Caco-2 (cell line): ENCODE results near the gene DMBT1. TPM values are rescaled to one million over a fixed set of nuclear protein-coding genes. Genes with fewer than 3 reads are reported as not detected.

Experiments used
- BruUV-seq: library from RNA; stranded (reverse); fragments of 400-500 nt; replicated peaks from 2 replicates; lab custom pipeline; 2021; lab: Mats Ljungman, UMichigan
- CTCF ChIA-PET: fragments of 300-600 bp; sonication (Branson Sonifier 250); formaldehyde crosslinking; loops from one replicate; lab custom pipeline; 2022; ENCODE audit warnings: antibody characterized with exemption; lab: Charles Lee
- POLR2A ChIA-PET: fragments of 300-600 bp; sonication (Branson Sonifier 250); formaldehyde crosslinking; loops from one replicate; lab custom pipeline; 2022; ENCODE audit warnings: antibody characterized with exemption; lab: Charles Lee
- DNase-seq, 2 experiments: peaks; one replicate each; pipeline versions ENCODE4 v3.0.0 to v3.0.0-alpha.2; 2020 to 2022
- H3K27me3 ChIP-seq: replicated peaks from 2 replicates; pipeline ENCODE4 v1.6.0; 2011; ENCODE audit warnings: low read length; ENCODE audit not compliant: control insufficient read depth, insufficient read depth
- H3K36me3 ChIP-seq: 2 replicates; pipeline ENCODE4 v1.5.1; 2011; ENCODE audit warnings: low read length; ENCODE audit not compliant: control insufficient read depth, insufficient read depth
- H3K4me1 ChIP-seq: fragments of 250-450 bp; sonication (Bioruptor Pico); 2 replicates; pipeline ENCODE4 v1.5.1; 2020; ENCODE audit warnings: mild to moderate bottlenecking
- H3K4me3 ChIP-seq: 2 replicates; pipeline ENCODE4 v1.5.1; 2011; ENCODE audit warnings: low read depth, mild to moderate bottlenecking, control low read depth, low read length
- H3K9me3 ChIP-seq: fragments of 250-450 bp; sonication (Bioruptor Pico); 2 replicates; pipeline ENCODE4 v1.5.1; 2020; ENCODE audit warnings: mild to moderate bottlenecking, moderate library complexity
- H3K27ac Mint-ChIP-seq: one replicate; pipeline ENCODE4 v1.8.0; 2022; ENCODE audit warnings: mixed read lengths; ENCODE audit not compliant: unreplicated experiment
- H3K27me3 Mint-ChIP-seq: one replicate; pipeline ENCODE4 v1.8.0; 2022; ENCODE audit warnings: mixed read lengths; ENCODE audit not compliant: insufficient read depth, unreplicated experiment
- H3K36me3 Mint-ChIP-seq: one replicate; pipeline ENCODE4 v1.8.0; 2022; ENCODE audit warnings: mild to moderate bottlenecking, mixed read lengths; ENCODE audit not compliant: insufficient read depth, unreplicated experiment
- H3K4me1 Mint-ChIP-seq: one replicate; pipeline ENCODE4 v1.8.0; 2022; ENCODE audit warnings: low read depth, mixed read lengths; ENCODE audit not compliant: unreplicated experiment
- H3K4me3 Mint-ChIP-seq: one replicate; pipeline ENCODE4 v1.8.0; 2022; ENCODE audit warnings: mild to moderate bottlenecking, moderate library complexity, mixed read lengths; ENCODE audit not compliant: unreplicated experiment
- H3K9me3 Mint-ChIP-seq: one replicate; pipeline ENCODE4 v1.8.0; 2022; ENCODE audit warnings: mixed read lengths; ENCODE audit not compliant: unreplicated experiment
- intact Hi-C: fragments of 100-400 bp; cut with micrococcal nuclease; formaldehyde crosslinking; loops from one replicate; pipeline ENCODE4 v1.10.0; 2022; ENCODE audit not compliant: unreplicated experiment
- total RNA-seq: library from RNA; stranded (reverse); gene quantifications from 2 replicates; pipeline ENCODE4 v1.2.3, GENCODE V29; 2022
- TF ChIP-seq, protein P1 (sequence below), 2 experiments: fragments of 200-600 bp in 1 of 2; IDR thresholded peaks; 1 replicate in 1 of 2; 2 replicates in 1 of 2; pipeline versions ENCODE4 v1.5.1 to v1.8.0; 2011 to 2022; ENCODE audit warnings: antibody characterized with exemption in 1 of 2, control low read depth in 1 of 2, inconsistent platforms in 1 of 2, low read depth in 1 of 2, low read length in 1 of 2, mild to moderate bottlenecking in 1 of 2, moderate library complexity in 1 of 2; ENCODE audit not compliant: insufficient read depth in 1 of 2, severe bottlenecking in 1 of 2, unreplicated experiment in 1 of 2

DMBT1 gene
- total RNA-seq, 1 experiment from 2014 or later = not detected

DNA sequence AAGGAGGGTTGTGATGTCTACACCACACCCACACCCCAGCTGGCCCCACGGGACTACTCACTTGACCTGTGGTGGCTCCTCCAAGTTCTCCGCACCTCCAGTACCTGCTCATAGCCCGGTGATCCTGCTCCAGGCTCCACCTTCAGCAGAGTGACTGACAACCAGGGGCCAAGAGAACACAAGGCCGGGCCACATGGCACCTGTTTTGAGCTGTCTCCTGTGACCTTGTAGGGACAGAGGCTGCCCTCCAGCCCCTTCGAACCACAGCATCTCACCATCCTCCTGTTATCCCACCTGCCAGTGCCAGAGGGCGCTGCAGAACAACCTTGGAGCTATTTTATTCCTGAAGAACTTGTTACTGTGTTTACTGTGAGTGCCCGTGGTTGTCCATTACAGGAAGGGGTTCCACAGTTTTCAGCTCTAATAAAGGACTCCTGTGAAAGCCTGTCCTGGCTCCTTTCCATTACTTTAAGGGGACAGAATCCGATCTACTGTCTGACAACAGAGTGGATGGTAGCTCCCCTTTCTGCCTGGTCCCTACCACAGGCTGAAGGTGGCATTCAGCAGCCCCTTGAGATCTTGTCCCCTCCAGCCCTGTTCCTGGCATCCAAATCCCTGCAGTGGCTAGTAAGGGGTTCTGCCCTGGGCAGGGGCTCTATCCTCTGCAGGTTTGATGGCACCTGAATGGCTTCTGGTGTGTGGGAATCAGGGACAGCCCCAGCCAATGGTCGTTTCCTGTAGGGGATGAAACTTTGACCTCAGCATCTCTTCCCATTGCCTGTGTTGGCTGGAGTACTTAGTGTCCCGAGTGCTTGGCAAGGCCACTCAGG, 88.3 kb downstream of the DMBT1 start:
- intact Hi-C loops = loop anchor here (1.0 kb wide), 1 partner anchor 54 kb away; no protein-coding TSS in a partner anchor
- Mint-ChIP-seq H3K4me1 (no peaks in the 10 kb centered on the region), H3K27ac (no peak overlapping the region), H3K4me3 (no peak overlapping the region), H3K27me3 (peaks cover 20% of the 10 kb centered on the region), H3K36me3 (no peaks in the 10 kb centered on the region), H3K9me3 (no peaks in the 10 kb centered on the region)
- BruUV-seq = no TSS peak
- CTCF ChIA-PET = interaction anchor here (0.8 to 1.6 kb wide), 7 partner anchors 11 to 350 kb away, joined by 3 to 15 read pairs (median 4); no protein-coding TSS in a partner anchor
- Histone ChIP-seq H3K27me3 (no peaks in the 10 kb centered on the region), H3K4me3 (no peak overlapping the region), H3K9me3 (no peaks in the 10 kb centered on the region), H3K4me1 (no peaks in the 10 kb centered on the region), H3K36me3 (no peaks in the 10 kb centered on the region)
- POLR2A ChIA-PET = no interaction called here
- DNase-seq = peak; percentile 50 to 68
- TF ChIP-seq, protein P1, sequence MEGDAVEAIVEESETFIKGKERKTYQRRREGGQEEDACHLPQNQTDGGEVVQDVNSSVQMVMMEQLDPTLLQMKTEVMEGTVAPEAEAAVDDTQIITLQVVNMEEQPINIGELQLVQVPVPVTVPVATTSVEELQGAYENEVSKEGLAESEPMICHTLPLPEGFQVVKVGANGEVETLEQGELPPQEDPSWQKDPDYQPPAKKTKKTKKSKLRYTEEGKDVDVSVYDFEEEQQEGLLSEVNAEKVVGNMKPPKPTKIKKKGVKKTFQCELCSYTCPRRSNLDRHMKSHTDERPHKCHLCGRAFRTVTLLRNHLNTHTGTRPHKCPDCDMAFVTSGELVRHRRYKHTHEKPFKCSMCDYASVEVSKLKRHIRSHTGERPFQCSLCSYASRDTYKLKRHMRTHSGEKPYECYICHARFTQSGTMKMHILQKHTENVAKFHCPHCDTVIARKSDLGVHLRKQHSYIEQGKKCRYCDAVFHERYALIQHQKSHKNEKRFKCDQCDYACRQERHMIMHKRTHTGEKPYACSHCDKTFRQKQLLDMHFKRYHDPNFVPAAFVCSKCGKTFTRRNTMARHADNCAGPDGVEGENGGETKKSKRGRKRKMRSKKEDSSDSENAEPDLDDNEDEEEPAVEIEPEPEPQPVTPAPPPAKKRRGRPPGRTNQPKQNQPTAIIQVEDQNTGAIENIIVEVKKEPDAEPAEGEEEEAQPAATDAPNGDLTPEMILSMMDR (IDR thresholded peaks at IDR 0.05; ENCODE audit: insufficient read depth in 1 of 2, low read depth in 1 of 2, low read length in 1 of 2, severe bottlenecking in 1 of 2, unreplicated experiment in 1 of 2) = peak; percentile 69 to 84

DNA sequence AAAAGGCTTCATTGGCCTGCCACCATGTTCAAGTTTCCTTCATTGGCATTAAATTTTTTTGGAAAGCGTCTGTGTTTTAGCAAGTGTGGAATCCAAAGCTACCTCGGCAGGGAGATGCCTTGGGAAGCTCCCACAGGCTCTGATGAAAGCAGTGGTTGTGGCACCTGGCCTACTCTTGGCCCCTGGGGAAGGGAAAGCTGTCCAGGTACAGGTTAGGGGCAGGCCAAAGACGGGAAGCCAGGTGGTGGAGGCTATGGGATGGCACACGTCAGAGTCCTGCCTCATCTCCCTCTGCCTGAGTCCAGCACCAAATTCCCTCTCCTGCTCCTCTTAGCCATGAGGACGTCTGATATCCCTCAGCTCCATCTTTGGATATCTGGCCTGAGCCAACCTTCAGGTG, 89.3 kb downstream of the DMBT1 start:
- Mint-ChIP-seq H3K4me1 (no peaks in the 10 kb centered on the region), H3K27me3 (peaks cover 13% of the 10 kb centered on the region), H3K36me3 (no peaks in the 10 kb centered on the region), H3K4me3 (no peak overlapping the region), H3K27ac (no peak overlapping the region), H3K9me3 (no peaks in the 10 kb centered on the region)
- H3K27me3 ChIP-seq = no peaks in the 10 kb centered on the region
- TF ChIP-seq, protein P1 (IDR thresholded peaks at IDR 0.05; ENCODE audit: insufficient read depth in 1 of 2, low read depth in 1 of 2, low read length in 1 of 2, severe bottlenecking in 1 of 2, unreplicated experiment in 1 of 2) = no peak
- H3K4me3 ChIP-seq = no peak overlapping the region
- no peaks in the 10 kb centered on the region for H3K4me1 ChIP-seq
- no TSS peak for BruUV-seq
- DNase-seq = peak in 1 of 2 experiments; percentile 19
- POLR2A ChIA-PET = no interaction called here
- intact Hi-C loops = no loop called here
- CTCF ChIA-PET = interaction anchor here (0.6 to 1.6 kb wide), 6 partner anchors 9 to 395 kb away, joined by 3 to 15 read pairs (median 3); no protein-coding TSS in a partner anchor
- no peaks in the 10 kb centered on the region for H3K36me3 ChIP-seq
- no peaks in the 10 kb centered on the region for H3K9me3 ChIP-seq

DNA sequence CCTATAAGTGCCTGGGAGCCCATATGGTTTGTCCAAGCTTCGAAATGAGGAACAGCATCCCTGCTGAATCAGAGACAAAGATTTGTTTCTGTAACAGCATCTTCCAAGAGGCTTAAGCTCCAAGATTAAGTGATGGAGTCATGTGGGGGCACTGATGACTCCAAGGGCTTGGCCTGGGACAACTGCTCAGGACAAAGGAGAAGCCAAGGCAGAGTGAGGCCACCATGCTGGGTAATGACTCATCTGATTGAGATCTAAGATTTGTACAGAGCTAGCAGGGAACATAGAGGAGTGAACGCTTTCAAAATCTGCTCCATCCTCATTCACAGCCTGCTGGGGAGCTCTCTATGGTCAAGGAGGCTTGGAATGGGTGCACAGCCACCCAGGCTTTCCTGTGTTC, 89.8 kb downstream of the DMBT1 start:
- intact Hi-C loops = no loop called here
- no peaks in the 10 kb centered on the region for H3K27me3 ChIP-seq
- no peaks in the 10 kb centered on the region for H3K9me3 Mint-ChIP-seq
- H3K4me3 Mint-ChIP-seq = no peak overlapping the region
- H3K4me3 ChIP-seq = no peak overlapping the region
- no TSS peak for BruUV-seq
- ChIA-PET POLR2A (no interaction called here), CTCF (interaction anchor here (0.6 to 0.9 kb wide), 4 partner anchors 38 to 396 kb away, joined by 3 read pairs; no protein-coding TSS in a partner anchor)
- no peak overlapping the region for H3K27ac Mint-ChIP-seq
- DNase-seq = peak in 1 of 2 experiments; percentile 6
- no peaks in the 10 kb centered on the region for H3K4me1 ChIP-seq
- TF ChIP-seq, protein P1 (IDR thresholded peaks at IDR 0.05; ENCODE audit: insufficient read depth in 1 of 2, low read depth in 1 of 2, low read length in 1 of 2, severe bottlenecking in 1 of 2, unreplicated experiment in 1 of 2) = no peak
- H3K4me1 Mint-ChIP-seq = no peaks in the 10 kb centered on the region
- H3K36me3 Mint-ChIP-seq = no peaks in the 10 kb centered on the region
- no peaks in the 10 kb centered on the region for H3K9me3 ChIP-seq
- H3K27me3 Mint-ChIP-seq = peaks cover 15% of the 10 kb centered on the region
- H3K36me3 ChIP-seq = no peaks in the 10 kb centered on the region
